ENCODE results near the gene ZNF598. TPM values are rescaled to one million over a fixed set of nuclear protein-coding genes. Genes with fewer than 3 reads are reported as not detected.

The ZNF598 gene
- total and polyA plus RNA-seq, 2 of the 13 experiments (the other 11 are each of a cell fraction or from before 2014, with no cell fraction given): 13.5 to 14.2 TPM

DNA sequence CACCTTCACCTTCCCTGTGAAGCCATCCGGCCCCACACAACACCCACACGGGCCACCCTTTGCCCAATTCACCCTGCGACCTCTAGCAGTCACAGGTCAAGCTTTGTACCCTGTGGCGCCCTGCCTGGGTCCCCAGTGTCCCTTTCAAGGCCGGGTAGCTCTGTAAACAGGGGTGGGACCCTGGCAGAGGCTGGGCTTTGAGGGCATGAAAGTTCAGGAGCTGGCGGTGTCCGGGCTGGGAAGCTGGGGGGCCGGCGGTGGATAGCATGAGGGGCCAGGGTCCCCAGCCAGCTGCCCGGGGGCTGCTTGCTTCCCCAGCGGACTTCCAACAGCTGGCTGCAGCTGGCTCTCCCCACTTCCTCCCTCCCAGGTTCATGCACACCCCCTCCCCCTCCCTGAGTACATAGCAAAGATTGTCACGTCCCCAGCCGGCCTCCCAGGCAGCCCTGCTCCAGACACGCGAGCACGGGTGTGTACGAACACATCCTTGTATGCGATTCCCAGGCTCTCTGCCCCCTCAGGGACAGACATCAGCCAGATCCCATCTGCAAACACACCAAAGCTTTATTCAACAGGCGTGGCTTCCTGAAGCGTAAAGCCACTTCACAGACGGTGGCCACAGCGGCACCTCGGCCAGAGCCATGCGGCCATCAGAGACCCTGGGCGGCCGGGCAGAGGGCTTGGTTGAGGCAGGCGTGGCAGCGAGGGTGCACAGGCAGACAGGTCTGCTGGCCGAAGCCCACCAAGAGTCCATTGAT lies 29.8 kb upstream of the ZNF598 start (continued):
- TF ChIP-seq, protein P1, sequence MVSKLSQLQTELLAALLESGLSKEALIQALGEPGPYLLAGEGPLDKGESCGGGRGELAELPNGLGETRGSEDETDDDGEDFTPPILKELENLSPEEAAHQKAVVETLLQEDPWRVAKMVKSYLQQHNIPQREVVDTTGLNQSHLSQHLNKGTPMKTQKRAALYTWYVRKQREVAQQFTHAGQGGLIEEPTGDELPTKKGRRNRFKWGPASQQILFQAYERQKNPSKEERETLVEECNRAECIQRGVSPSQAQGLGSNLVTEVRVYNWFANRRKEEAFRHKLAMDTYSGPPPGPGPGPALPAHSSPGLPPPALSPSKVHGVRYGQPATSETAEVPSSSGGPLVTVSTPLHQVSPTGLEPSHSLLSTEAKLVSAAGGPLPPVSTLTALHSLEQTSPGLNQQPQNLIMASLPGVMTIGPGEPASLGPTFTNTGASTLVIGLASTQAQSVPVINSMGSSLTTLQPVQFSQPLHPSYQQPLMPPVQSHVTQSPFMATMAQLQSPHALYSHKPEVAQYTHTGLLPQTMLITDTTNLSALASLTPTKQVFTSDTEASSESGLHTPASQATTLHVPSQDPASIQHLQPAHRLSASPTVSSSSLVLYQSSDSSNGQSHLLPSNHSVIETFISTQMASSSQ (IDR thresholded peaks at IDR 0.05; ENCODE audit: low read depth): peak; percentile 68; the same call in 1 of the 2 replicates
- TF ChIP-seq, protein P1 (CRISPR knock-in tag; IDR thresholded peaks at IDR 0.05; ENCODE audit: borderline replicate concordance): peak; percentile 67; the same call in 1 of the 2 replicates
- TF ChIP-seq NR2F1 (CRISPR knock-in tag; IDR thresholded peaks at IDR 0.05) (peak; percentile 88 to 96), ZNF510 (CRISPR knock-in tag; IDR thresholded peaks at IDR 0.05; ENCODE audit: low read depth) (peak; percentile 88; the same call in 1 of the 2 replicates), ZSCAN30 (CRISPR knock-in tag; IDR thresholded peaks at IDR 0.05) (no peak), POLR2A (IDR thresholded peaks at IDR 0.05; ENCODE audit: insufficient read depth in 1 of 2, low read depth in 2 of 2, low read length in 2 of 2) (peak in 1 of 2 experiments; percentile 52; a peak in 3 of 4 replicates), ZNF496 (CRISPR knock-in tag; IDR thresholded peaks at IDR 0.05; ENCODE audit: insufficient replicate concordance) (no peak), SETDB1 (CRISPR knock-in tag; IDR thresholded peaks at IDR 0.05; ENCODE audit: borderline replicate concordance) (no peak), ZNF317 (CRISPR knock-in tag; IDR thresholded peaks at IDR 0.05) (no peak; the same call in 1 of the 2 replicates), ZNF235 (CRISPR knock-in tag; IDR thresholded peaks at IDR 0.05; ENCODE audit: borderline replicate concordance) (peak; percentile 64; the same call in 1 of the 2 replicates), ZNF337 (CRISPR knock-in tag; IDR thresholded peaks at IDR 0.05; ENCODE audit: borderline replicate concordance, low read depth) (no peak), PHF5A (CRISPR knock-in tag; IDR thresholded peaks at IDR 0.05; ENCODE audit: low read depth, unreplicated experiment) (peak; percentile 87)
- TF ChIP-seq, protein P2, sequence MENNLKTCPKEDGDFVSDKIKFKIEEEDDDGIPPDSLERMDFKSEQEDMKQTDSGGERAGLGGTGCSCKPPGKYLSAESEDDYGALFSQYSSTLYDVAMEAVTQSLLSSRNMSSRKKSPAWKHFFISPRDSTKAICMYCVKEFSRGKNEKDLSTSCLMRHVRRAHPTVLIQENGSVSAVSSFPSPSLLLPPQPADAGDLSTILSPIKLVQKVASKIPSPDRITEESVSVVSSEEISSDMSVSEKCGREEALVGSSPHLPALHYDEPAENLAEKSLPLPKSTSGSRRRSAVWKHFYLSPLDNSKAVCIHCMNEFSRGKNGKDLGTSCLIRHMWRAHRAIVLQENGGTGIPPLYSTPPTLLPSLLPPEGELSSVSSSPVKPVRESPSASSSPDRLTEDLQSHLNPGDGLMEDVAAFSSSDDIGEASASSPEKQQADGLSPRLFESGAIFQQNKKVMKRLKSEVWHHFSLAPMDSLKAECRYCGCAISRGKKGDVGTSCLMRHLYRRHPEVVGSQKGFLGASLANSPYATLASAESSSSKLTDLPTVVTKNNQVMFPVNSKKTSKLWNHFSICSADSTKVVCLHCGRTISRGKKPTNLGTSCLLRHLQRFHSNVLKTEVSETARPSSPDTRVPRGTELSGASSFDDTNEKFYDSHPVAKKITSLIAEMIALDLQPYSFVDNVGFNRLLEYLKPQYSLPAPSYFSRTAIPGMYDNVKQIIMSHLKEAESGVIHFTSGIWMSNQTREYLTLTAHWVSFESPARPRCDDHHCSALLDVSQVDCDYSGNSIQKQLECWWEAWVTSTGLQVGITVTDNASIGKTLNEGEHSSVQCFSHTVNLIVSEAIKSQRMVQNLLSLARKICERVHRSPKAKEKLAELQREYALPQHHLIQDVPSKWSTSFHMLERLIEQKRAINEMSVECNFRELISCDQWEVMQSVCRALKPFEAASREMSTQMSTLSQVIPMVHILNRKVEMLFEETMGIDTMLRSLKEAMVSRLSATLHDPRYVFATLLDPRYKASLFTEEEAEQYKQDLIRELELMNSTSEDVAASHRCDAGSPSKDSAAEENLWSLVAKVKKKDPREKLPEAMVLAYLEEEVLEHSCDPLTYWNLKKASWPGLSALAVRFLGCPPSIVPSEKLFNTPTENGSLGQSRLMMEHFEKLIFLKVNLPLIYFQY (CRISPR knock-in tag; IDR thresholded peaks at IDR 0.05; ENCODE audit: borderline replicate concordance): peak; percentile 53; the same call in 1 of the 2 replicates
- TF ChIP-seq, protein P3, sequence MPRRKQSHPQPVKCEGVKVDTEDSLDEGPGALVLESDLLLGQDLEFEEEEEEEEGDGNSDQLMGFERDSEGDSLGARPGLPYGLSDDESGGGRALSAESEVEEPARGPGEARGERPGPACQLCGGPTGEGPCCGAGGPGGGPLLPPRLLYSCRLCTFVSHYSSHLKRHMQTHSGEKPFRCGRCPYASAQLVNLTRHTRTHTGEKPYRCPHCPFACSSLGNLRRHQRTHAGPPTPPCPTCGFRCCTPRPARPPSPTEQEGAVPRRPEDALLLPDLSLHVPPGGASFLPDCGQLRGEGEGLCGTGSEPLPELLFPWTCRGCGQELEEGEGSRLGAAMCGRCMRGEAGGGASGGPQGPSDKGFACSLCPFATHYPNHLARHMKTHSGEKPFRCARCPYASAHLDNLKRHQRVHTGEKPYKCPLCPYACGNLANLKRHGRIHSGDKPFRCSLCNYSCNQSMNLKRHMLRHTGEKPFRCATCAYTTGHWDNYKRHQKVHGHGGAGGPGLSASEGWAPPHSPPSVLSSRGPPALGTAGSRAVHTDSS (CRISPR knock-in tag; conservative IDR thresholded peaks at IDR 0.05): no peak
- TF ChIP-seq, protein P4, sequence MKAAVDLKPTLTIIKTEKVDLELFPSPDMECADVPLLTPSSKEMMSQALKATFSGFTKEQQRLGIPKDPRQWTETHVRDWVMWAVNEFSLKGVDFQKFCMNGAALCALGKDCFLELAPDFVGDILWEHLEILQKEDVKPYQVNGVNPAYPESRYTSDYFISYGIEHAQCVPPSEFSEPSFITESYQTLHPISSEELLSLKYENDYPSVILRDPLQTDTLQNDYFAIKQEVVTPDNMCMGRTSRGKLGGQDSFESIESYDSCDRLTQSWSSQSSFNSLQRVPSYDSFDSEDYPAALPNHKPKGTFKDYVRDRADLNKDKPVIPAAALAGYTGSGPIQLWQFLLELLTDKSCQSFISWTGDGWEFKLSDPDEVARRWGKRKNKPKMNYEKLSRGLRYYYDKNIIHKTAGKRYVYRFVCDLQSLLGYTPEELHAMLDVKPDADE (CRISPR knock-in tag; IDR thresholded peaks at IDR 0.05): no peak
- TF ChIP-seq, protein P5, sequence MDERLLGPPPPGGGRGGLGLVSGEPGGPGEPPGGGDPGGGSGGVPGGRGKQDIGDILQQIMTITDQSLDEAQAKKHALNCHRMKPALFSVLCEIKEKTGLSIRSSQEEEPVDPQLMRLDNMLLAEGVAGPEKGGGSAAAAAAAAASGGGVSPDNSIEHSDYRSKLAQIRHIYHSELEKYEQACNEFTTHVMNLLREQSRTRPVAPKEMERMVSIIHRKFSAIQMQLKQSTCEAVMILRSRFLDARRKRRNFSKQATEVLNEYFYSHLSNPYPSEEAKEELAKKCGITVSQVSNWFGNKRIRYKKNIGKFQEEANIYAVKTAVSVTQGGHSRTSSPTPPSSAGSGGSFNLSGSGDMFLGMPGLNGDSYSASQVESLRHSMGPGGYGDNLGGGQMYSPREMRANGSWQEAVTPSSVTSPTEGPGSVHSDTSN (CRISPR knock-in tag; IDR thresholded peaks at IDR 0.05): no peak

All from HepG2 (cell line).